H1 (cell line): ENCODE data around the gene EYA4. TPM values are rescaled to one million over a fixed set of nuclear protein-coding genes. Genes with fewer than 3 reads are reported as not detected.

ENCODE experiments used
- CTCF ChIA-PET: fragments of 300-600 bp; sonication (Branson Sonifier 250); formaldehyde crosslinking; loops from one replicate; lab custom pipeline; 2021; ENCODE audit not compliant: partially characterized antibody; lab: Charles Lee
- POLR2A ChIA-PET: fragments of 300-600 bp; sonication (Branson Sonifier 250); formaldehyde crosslinking; loops from one replicate; lab custom pipeline; 2021; ENCODE audit warnings: inconsistent platforms; ENCODE audit not compliant: partially characterized antibody; lab: Charles Lee
- DNase-seq, 2 experiments: peaks; one replicate each; pipeline versions ENCODE4 v3.0.0 to v3.0.0-alpha.2; 2010 to 2022; ENCODE audit warnings: low spot score in 2 of 2, low read depth in 1 of 2, mixed read lengths in 1 of 2
- FAIRE-seq: peaks from 2 replicates; lab custom pipeline; 2011; peaks lifted over from hg19 to GRCh38; lab: Jason Lieb, UNC
- H2AFZ ChIP-seq: 2 replicates; pipeline ENCODE4 v1.8.1; 2012; ENCODE audit warnings: low read length, inconsistent platforms
- H2AK5ac ChIP-seq: 2 replicates; pipeline ENCODE4 v1.6.1; 2013; ENCODE audit warnings: low read depth, low read length
- H2BK120ac ChIP-seq: replicated peaks from 2 replicates; pipeline ENCODE3; 2013; ENCODE audit warnings: low read depth, low read length, inconsistent platforms
- H2BK12ac ChIP-seq: 2 replicates; pipeline ENCODE4 v1.6.1; 2013; ENCODE audit warnings: low read depth, low read length
- H2BK15ac ChIP-seq: 2 replicates; pipeline ENCODE4 v1.6.1; 2013; ENCODE audit warnings: low read length
- H2BK20ac ChIP-seq: 2 replicates; pipeline ENCODE4 v1.6.1; 2013; ENCODE audit warnings: low read length
- H2BK5ac ChIP-seq: 2 replicates; pipeline ENCODE4 v1.6.1; 2013; ENCODE audit warnings: low read depth, low read length
- H3K14ac ChIP-seq: 2 replicates; pipeline ENCODE4 v1.6.1; 2013; ENCODE audit warnings: inconsistent platforms; ENCODE audit not compliant: insufficient read length
- H3K18ac ChIP-seq: 2 replicates; pipeline ENCODE4 v1.6.1; 2013; ENCODE audit warnings: low read length; ENCODE audit errors: extremely low read depth
- H3K23ac ChIP-seq: 2 replicates; pipeline ENCODE4 v1.6.1; 2013; ENCODE audit warnings: inconsistent platforms; ENCODE audit not compliant: insufficient read length
- H3K23me2 ChIP-seq: 2 replicates; pipeline ENCODE4 v1.6.1; 2013; ENCODE audit warnings: low read depth, low read length
- H3K27ac ChIP-seq: 2 replicates; pipeline ENCODE4 v1.6.1; 2011; ENCODE audit warnings: low read depth, low read length, inconsistent platforms
- H3K27me3 ChIP-seq, 4 experiments: replicated peaks in 1 of 4; 1 replicate in 1 of 4; 2 replicates in 3 of 4; pipeline versions ENCODE4 v1.6.1 to v1.8.1; 2011 to 2013; ENCODE audit warnings: low read length in 3 of 4, mild to moderate bottlenecking in 3 of 4, inconsistent platforms in 2 of 4, mixed read lengths in 2 of 4, moderate library complexity in 1 of 4; ENCODE audit not compliant: control insufficient read depth in 3 of 4, insufficient read depth in 3 of 4; ENCODE audit errors: extremely low read depth in 1 of 4
- H3K36me3 ChIP-seq, 4 experiments: 2 replicates each; pipeline versions ENCODE4 v1.6.1 to v1.8.1; 2011 to 2013; ENCODE audit warnings: mild to moderate bottlenecking in 4 of 4, low read length in 3 of 4, moderate library complexity in 2 of 4, control low read depth in 1 of 4, inconsistent platforms in 1 of 4; ENCODE audit not compliant: insufficient read depth in 4 of 4, control insufficient read depth in 2 of 4
- H3K4ac ChIP-seq: replicated peaks from 2 replicates; pipeline ENCODE3; 2013; ENCODE audit warnings: low read length, low read depth, mixed read lengths, inconsistent platforms; ENCODE audit not compliant: insufficient read length
- H3K4me1 ChIP-seq, 4 experiments: replicated peaks in 1 of 4; 1 replicate in 1 of 4; 2 replicates in 3 of 4; pipeline versions ENCODE4 v1.6.1 to v1.8.1; 2011 to 2013; ENCODE audit warnings: low read length in 3 of 4, inconsistent platforms in 2 of 4, mixed read lengths in 1 of 4; ENCODE audit not compliant: insufficient read depth in 4 of 4, control insufficient read depth in 3 of 4
- H3K4me2 ChIP-seq, 2 experiments: 2 replicates each; pipeline versions ENCODE4 v1.6.1 to v1.8.1; 2011 to 2013; ENCODE audit warnings: low read depth in 2 of 2, low read length in 2 of 2, control low read depth in 1 of 2, inconsistent platforms in 1 of 2, mild to moderate bottlenecking in 1 of 2; ENCODE audit not compliant: insufficient read depth in 1 of 2
- H3K4me3 ChIP-seq, 4 experiments: fragments of 200-600, 300-600 bp in 1 of 4; sonication (generic), shearing (Covaris generic), sonication (Bioruptor Twin) in 1 of 4; 2 replicates each; pipeline versions ENCODE4 v1.5.1 to v1.8.1; 2011 to 2016; ENCODE audit warnings: low read length in 4 of 4, low read depth in 3 of 4, control low read depth in 2 of 4, inconsistent platforms in 2 of 4, mild to moderate bottlenecking in 2 of 4, mixed read lengths in 1 of 4, moderate library complexity in 1 of 4; ENCODE audit not compliant: insufficient read depth in 2 of 4; ENCODE audit errors: extremely low read depth in 1 of 4
- H3K56ac ChIP-seq: replicated peaks from 2 replicates; pipeline ENCODE3; 2013; ENCODE audit warnings: low read depth, mild to moderate bottlenecking, mixed read lengths, low read length, inconsistent platforms; ENCODE audit not compliant: insufficient read length
- H3K79me1 ChIP-seq: 2 replicates; pipeline ENCODE4 v1.6.1; 2013; ENCODE audit warnings: low read depth, low read length, control low read depth
- H3K79me2 ChIP-seq, 2 experiments: 2 replicates each; pipeline versions ENCODE4 v1.6.1 to v1.8.1; 2012 to 2013; ENCODE audit warnings: low read length in 2 of 2, mild to moderate bottlenecking in 2 of 2, inconsistent platforms in 1 of 2; ENCODE audit not compliant: insufficient read depth in 2 of 2, control insufficient read depth in 1 of 2
- H3K9ac ChIP-seq, 4 experiments: replicated peaks in 1 of 4; 1 replicate in 1 of 4; 2 replicates in 3 of 4; pipeline versions ENCODE4 v1.6.1 to v1.8.1; 2011 to 2013; ENCODE audit warnings: low read depth in 3 of 4, low read length in 3 of 4, control low read depth in 2 of 4, mild to moderate bottlenecking in 2 of 4, moderate library complexity in 2 of 4, inconsistent platforms in 1 of 4; ENCODE audit errors: extremely low read depth in 1 of 4
- H3K9me3 ChIP-seq, 2 experiments: 2 replicates each; pipeline versions ENCODE4 v1.6.1 to v1.8.1; 2012 to 2013; ENCODE audit warnings: mild to moderate bottlenecking in 2 of 2, moderate library complexity in 2 of 2, control low read depth in 1 of 2, inconsistent platforms in 1 of 2, low read depth in 1 of 2, low read length in 1 of 2, mixed read lengths in 1 of 2; ENCODE audit not compliant: insufficient read depth in 2 of 2
- H4K20me1 ChIP-seq, 2 experiments: replicated peaks in 1 of 2; 2 replicates each; pipeline versions ENCODE3 to v1.8.1; 2011 to 2013; ENCODE audit warnings: inconsistent platforms in 2 of 2, low read length in 2 of 2, mild to moderate bottlenecking in 1 of 2; ENCODE audit not compliant: insufficient read depth in 2 of 2, control insufficient read depth in 1 of 2
- H4K5ac ChIP-seq: 2 replicates; pipeline ENCODE4 v1.6.1; 2013; ENCODE audit warnings: low read length, low read depth, mixed read lengths, inconsistent platforms; ENCODE audit not compliant: insufficient read length
- H4K8ac ChIP-seq: 2 replicates; pipeline ENCODE4 v1.8.0; 2013; ENCODE audit warnings: mild to moderate bottlenecking, moderate library complexity, low read length, inconsistent platforms; ENCODE audit not compliant: insufficient read depth; ENCODE audit errors: extremely low read depth
- H4K91ac ChIP-seq: replicated peaks from 2 replicates; pipeline ENCODE3; 2013; ENCODE audit warnings: low read length, mixed read lengths, inconsistent platforms; ENCODE audit not compliant: insufficient read length
- ATF2 ChIP-seq: IDR thresholded peaks from 2 replicates; pipeline ENCODE4 v1.6.1; 2012; ENCODE audit warnings: low read length, inconsistent platforms
- CEBPB ChIP-seq: IDR thresholded peaks from 2 replicates; pipeline ENCODE4 v1.6.1; 2012; ENCODE audit warnings: low read depth, low read length
- CTCF ChIP-seq, 3 experiments: IDR thresholded peaks; 1 replicate in 2 of 3; 2 replicates in 1 of 3; pipeline versions ENCODE4 v1.5.1 to v1.6.1; 2011; ENCODE audit warnings: low read length in 3 of 3, mild to moderate bottlenecking in 3 of 3, inconsistent platforms in 2 of 3, low read depth in 1 of 3, moderate library complexity in 1 of 3; ENCODE audit not compliant: insufficient read depth in 1 of 3; ENCODE audit errors: control extremely low read depth in 1 of 3
- HDAC2 ChIP-seq, 2 experiments: fragments of 300-600 bp in 1 of 2; sonication (generic) in 1 of 2; IDR thresholded peaks; 2 replicates each; pipeline ENCODE4 v1.6.1; 2011 to 2012; ENCODE audit warnings: low read depth in 2 of 2, low read length in 2 of 2, mild to moderate bottlenecking in 2 of 2, moderate library complexity in 2 of 2, borderline replicate concordance in 1 of 2, inconsistent platforms in 1 of 2
- HDAC6 ChIP-seq: IDR thresholded peaks from one replicate; pipeline ENCODE4 v1.7.1; 2012; ENCODE audit warnings: low read depth, mild to moderate bottlenecking, inconsistent platforms, low read length, moderate library complexity
- NANOG ChIP-seq: IDR thresholded peaks from 2 replicates; pipeline ENCODE4 v1.6.1; 2011; ENCODE audit warnings: low read length, low read depth, mild to moderate bottlenecking, inconsistent platforms; ENCODE audit not compliant: insufficient read depth, poor library complexity, severe bottlenecking
- TAF7 ChIP-seq: optimal IDR thresholded peaks from 2 replicates; pipeline ENCODE3; 2011; ENCODE audit warnings: low read depth, mild to moderate bottlenecking, inconsistent platforms, low read length, moderate library complexity, borderline replicate concordance
- USF2 ChIP-seq: IDR thresholded peaks from 2 replicates; pipeline ENCODE4 v1.6.1; 2011; ENCODE audit warnings: low read length, improper control_type of control experiment
- WGBS, 2 experiments: shearing (Covaris generic) in 1 of 2; methylation state at CpG; one replicate each; pipeline versions ENCODE4 v1.1.6 to v1.1.7; 2013 to 2015; ENCODE audit warnings: low lambda C conversion rate in 2 of 2, mixed read lengths in 2 of 2, inconsistent platforms in 1 of 2, low coverage in 1 of 2, missing lambda C conversion rate in 1 of 2; ENCODE audit not compliant: insufficient replicate concordance in 2 of 2, insufficient coverage in 1 of 2, insufficient read length in 1 of 2; ENCODE audit errors: extremely low coverage in 1 of 2, missing lambda C conversion rate in 1 of 2; 5-methylcytosine and 5-hydroxymethylcytosine counted together
- polyA plus RNA-seq, 7 experiments: library from polyadenylated mRNA; depleted of rRNA in 3 of 7; stranded (reverse) in 5 of 7; unstranded in 2 of 7; fragments of >200 nt in 5 of 7; fragments of 200-250 nt in 2 of 7; gene quantifications; 1 replicate in 5 of 7; 2 replicates in 1 of 7; 4 replicates in 1 of 7; pipeline versions ENCODE4 v1.2.1 to v1.2.3, GENCODE V29; 2011 to 2013; ENCODE audit warnings: missing spikeins in 2 of 7, mixed read lengths in 2 of 7
- total RNA-seq: library from RNA; stranded (reverse); fragmentation: NEBNext Ultra II Directional; extraction: Animal tissue kit (Norgen Biotek cat#: 25700); gene quantifications from 2 replicates; pipeline ENCODE4 v1.2.1, GENCODE V29; 2021

Gene EYA4
- total and polyA plus RNA-seq, 2 of the 8 experiments (the other 6 are each of a cell fraction or from before 2014, with no cell fraction given), result 0.06 to 0.17 TPM

GRCh38 chr6:133399426-133399825 lies 158.3 kb downstream of the EYA4 start:
- Histone ChIP-seq H4K5ac (no peak overlapping the region), H3K36me3 (no peaks in the 10 kb centered on the region), H3K79me2 (no peaks in the 10 kb centered on the region), H2BK12ac (no peak overlapping the region), H3K4me1 (0 out of 7 replicates have a peak, but pooled peaks cover 0 to 1% (median 0%) of the 10 kb centered on the region in 4 experiments), H4K8ac (no peak overlapping the region), H3K4me3 (no peak overlapping the region), H2AFZ (no peak overlapping the region), H3K23me2 (no peaks in the 10 kb centered on the region), H3K27me3 (no peaks in the 10 kb centered on the region), H4K20me1 (no peaks in the 10 kb centered on the region), H3K14ac (no peak overlapping the region), H3K56ac (no peak overlapping the region), H2BK20ac (no peak overlapping the region), H2BK5ac (no peak overlapping the region), H4K91ac (no peak overlapping the region), H3K79me1 (no peaks in the 10 kb centered on the region), H3K18ac (no peak overlapping the region), H3K4ac (no peak overlapping the region), H3K9me3 (no peaks in the 10 kb centered on the region), H3K23ac (no peak overlapping the region), H2BK120ac (no peak overlapping the region), H2AK5ac (no peak overlapping the region), H3K9ac (no peak overlapping the region), H3K27ac (no peak overlapping the region), H2BK15ac (no peak overlapping the region), H3K4me2 (no peak overlapping the region)
- FAIRE-seq (no peak), DNase-seq (no peak)
- ChIA-PET POLR2A (no interaction called here), CTCF (interaction anchor here (0.6 kb wide), 1 partner anchor 1317 kb away, joined by 4 read pairs; no protein-coding TSS in a partner anchor)
- WGBS, 2 experiments, result 91% methylated on average over 2 of the region's 2 CpGs; no CpG with 5 or more reads in 1 of the 2 experiments
- TF ChIP-seq TAF7 (no peak), HDAC2 (IDR thresholded peaks at IDR 0.05; ENCODE audit: borderline replicate concordance in 1 of 2, low read depth in 2 of 2, low read length in 2 of 2) (no peak), CEBPB (no peak), USF2 (no peak), ATF2 (no peak), NANOG (no peak), CTCF (IDR thresholded peaks at IDR 0.05; ENCODE audit: control extremely low read depth in 1 of 3, insufficient read depth in 1 of 3, low read depth in 1 of 3, low read length in 3 of 3) (no peak), HDAC6 (no peak)
